ENCODE results near the gene KATNAL1. TPM values are rescaled to one million over a fixed set of nuclear protein-coding genes. Genes with fewer than 3 reads are reported as not detected.

The KATNAL1 gene
- polyA plus RNA-seq (ENCODE audit: insufficient read length in 4 of 4) = 10 to 100 TPM; 10.7 to 15.9 (median 11.9) TPM

DNA sequence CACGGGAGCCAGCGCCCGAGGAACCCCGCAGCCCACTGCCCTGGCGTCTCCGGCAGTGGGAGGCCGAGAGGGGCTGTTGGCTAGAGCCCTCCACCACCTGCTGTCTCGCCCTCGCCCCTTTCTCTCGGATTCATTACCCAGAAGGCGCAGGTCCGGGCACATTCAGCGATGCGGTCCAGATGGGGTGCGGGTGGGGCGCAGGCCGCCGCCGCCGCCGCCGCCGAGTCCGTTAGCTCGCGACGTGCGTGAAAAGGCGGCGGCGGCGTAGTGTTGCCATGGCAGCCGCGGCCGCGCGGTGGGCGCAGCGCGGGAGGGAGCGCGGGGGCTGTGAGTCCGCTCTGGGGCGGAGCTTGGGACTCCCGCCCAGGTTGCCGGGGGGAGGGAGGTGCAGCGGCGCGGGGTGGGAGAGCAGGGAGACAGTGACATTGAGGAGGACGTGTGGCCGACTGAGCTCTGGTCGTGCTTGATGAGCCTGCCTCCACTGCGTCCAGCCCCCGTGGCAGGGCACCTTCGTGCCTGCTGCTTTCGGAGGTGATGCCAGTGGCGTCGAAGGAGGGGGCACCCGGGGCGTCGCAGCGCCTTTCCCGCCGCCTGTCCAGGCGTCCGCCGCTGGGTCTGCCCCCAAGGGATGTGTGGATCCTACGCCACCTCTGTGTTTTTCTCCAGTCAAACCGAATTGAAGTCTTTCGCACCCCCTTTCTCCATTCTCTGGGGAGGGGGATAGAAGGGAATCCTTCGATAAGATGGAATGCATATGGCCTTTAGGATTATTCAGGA is at the start of gene KATNAL1:
Gene KATNAL1 (minus strand): TSS at position 358 of the 777 bp plus-strand sequence. CDS start 23,774 bp downstream, outside the sequence.
- DNase-seq (ENCODE audit: low read depth in 4 of 4, low spot score in 2 of 4) = peak in 3 of 4 donors; percentile 43 to 60 (median 56)

DNA sequence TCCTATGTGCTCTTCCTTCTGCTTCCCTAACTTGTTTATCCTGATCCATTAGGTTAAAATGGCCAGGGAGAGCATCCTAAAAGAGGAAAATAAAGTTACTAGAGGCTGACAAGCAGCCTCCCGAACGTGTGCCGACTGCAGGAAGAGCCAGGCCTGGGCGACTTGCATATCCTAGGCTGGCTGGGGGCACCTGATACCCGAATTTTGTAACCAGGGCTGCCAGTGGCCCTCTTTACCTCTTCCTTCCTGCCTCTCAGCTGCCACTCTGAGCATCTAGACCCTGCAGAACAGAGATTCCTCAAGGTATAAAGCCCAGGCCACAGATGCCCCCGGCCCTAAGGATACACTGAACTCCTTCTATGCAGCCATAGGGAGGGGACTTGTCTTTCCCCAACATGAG is 48.5 kb upstream of the KATNAL1 start:
- DNase-seq (ENCODE audit: low read depth in 4 of 4, low spot score in 2 of 4) = no peak

DNA sequence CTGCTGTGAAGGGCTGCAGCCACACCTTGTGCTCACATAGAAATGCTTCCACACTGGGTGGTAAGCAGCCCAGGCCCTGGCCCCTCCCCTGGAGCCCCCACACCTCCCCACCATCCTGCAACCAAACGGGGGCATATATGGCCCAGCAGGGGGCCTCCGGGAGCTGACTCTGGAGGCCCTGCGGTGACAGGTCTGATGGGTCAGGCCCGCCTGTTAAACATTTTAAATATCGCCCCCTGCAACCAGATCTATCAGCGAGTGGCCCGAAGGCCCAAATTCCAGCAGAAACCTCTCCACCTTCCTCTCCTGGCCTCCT is 48.0 kb upstream of the KATNAL1 start:
- no peak for DNase-seq (ENCODE audit: low read depth in 4 of 4, low spot score in 2 of 4)

DNA sequence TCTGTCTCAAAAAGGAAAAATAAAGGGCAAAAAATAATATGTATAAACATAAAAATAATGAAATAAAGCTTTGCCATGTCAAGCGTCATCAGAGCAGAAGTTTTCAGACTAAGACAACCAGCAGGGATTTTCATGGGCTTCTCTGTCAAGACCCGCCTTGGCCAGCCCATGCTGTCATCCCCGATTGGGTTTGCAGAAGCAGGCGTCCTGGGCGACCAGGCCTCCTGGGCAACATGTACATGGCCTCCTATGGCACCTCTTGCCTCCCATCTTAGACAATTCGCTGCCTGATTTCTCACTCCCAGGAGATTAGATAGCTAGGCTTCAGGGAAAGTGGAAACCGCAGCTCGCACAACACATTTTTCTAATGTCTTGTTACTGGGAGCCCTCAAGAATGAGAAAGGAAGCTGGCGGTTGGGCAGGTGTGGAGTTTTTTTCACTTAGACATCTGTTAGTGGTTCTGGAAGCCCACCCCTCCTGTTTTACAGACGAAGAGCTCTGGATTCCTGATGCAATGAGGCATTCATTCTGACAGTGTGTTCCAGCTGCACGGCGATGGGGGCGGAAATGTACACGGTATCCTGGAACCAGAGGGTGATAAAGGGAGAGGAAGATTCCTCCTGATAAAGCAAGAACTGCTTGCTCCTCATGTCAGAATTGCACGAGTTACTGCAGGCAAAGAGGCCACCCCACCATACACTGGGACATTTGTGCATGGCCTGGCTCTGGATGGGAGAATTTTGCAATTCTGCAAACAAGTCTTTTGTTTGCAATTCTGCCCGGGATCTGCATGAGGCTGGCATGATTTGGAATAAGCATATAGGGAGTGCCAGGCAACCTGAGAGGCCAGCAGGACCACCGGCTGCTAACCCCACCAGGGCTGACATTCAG is 47.4 kb upstream of the KATNAL1 start:
- DNase-seq (ENCODE audit: low read depth in 4 of 4, low spot score in 2 of 4) = no peak

DNA sequence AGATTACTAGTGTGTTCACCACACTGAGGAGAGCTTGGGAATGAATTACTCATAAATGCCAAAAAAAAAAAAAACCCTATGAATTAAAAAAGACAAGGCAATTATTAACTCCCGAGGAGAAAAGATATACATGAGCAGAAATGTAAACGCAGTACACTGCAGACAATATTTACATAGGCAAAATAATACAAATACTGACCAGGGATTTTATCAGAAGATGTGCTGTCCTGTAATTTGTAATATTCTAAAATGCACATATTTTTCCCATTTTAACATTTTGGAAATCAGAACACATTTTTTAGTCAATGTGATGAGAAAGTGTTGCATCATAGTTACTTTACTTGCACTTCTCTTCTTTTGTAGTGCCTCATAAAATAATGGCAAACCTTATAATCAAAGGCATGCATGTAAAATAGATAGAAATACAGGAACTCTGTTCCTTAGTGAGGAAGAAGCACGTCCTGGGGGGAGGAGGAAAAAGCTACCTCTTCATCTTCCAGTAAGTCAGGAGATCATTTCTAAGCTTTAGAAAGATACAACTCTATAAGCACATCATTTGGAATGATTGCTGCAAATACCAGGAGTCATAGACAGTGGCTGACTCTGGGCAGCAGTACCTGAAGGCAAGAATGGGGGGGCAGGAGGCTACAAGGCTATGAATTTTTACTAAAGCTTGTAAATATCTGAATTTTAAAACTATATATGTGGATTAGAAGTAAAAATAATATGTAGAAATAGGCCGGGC is 46.3 kb upstream of the KATNAL1 start:
- no peak for DNase-seq (ENCODE audit: low read depth in 4 of 4, low spot score in 2 of 4)

DNA sequence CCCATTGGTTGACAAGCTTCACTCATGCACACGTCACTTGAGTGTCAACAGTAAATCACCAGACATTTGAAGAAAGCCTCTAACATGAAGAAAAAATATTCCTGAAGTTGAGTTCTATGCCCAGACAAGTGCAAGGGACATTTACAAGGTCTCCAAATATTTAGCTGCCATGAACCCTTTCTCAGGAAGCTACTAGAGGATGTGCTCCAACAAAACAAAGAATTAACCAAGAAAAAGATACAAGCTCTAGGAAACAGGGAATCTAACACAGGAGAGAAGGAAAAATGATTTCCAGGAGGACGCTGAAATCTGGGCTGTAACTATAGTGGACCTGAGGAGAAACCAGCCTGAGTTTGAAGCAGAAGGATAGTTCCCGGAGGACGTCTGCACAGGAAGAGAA is 45.7 kb upstream of the KATNAL1 start:
- DNase-seq (ENCODE audit: low read depth in 4 of 4, low spot score in 2 of 4) = no peak

DNA sequence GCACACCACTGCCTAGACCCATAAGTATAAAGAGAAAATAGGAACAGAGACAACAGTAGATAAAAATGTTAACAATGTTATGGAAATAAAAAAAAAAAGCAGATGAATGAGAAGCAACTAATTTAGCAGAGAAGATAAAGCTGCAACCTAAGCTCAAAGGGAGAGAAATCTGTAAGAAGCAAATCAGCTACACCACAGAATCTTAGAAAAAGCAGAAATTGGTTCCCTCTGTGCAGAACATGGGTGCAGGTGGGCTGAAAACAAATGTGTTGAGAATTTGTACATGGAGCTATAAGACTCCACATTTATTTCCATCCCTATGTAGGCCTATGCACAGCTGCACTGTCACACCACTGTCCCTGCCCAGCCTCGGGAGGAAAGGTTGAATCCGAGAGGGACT is 44.8 kb upstream of the KATNAL1 start:
- no peak for DNase-seq (ENCODE audit: low read depth in 4 of 4, low spot score in 2 of 4)

DNA sequence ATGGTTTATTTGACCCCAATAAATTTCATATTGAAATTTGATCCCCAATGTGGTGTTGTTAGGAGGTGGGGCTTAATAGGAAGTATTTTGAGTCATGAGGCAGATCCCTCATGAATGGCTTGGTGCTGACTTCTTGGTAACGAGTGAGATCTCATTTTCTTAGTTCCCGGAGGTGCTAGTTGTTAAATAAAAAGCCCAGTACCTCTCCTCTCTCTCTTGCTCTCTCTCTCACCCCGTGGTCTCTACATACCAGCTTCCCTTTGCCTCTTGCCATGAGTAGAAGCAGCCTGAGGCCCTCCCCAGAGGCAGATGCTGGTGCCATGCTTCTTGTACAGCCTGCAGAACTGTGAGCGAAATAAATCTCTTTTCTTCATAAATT is 39.4 kb upstream of the KATNAL1 start:
- no peak for DNase-seq (ENCODE audit: low read depth in 4 of 4, low spot score in 2 of 4)

DNA sequence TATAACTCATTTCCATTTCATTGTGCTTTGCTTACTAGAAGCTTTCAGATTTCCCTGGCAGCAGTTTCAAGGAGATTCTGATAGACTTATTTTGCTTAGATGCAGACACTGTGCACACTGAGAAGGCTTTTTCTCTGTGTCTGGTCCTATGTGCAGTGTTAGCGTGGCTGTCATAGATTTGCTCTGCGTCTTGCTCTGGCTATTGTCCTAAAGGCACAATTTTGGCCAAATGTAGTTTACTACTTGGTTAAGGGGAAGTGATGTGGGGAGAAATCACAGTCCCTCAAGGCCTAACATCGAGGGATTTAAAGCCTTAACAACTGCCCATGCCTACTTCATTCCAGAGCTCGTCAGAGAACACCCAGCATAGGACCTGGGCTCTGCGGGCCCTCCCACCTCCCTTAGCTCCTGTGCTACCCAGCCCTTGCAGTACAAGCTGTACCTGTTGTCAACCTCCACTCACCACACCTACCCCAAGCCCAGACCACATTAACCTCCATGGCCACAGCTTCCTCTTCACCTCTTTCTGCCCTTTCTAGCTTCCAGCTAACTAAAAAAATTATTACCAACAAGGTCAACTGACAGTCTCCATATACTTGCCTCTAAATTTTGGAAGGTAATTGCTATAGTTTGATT is 38.9 kb upstream of the KATNAL1 start:
- DNase-seq (ENCODE audit: low read depth in 4 of 4, low spot score in 2 of 4) = no peak

DNA sequence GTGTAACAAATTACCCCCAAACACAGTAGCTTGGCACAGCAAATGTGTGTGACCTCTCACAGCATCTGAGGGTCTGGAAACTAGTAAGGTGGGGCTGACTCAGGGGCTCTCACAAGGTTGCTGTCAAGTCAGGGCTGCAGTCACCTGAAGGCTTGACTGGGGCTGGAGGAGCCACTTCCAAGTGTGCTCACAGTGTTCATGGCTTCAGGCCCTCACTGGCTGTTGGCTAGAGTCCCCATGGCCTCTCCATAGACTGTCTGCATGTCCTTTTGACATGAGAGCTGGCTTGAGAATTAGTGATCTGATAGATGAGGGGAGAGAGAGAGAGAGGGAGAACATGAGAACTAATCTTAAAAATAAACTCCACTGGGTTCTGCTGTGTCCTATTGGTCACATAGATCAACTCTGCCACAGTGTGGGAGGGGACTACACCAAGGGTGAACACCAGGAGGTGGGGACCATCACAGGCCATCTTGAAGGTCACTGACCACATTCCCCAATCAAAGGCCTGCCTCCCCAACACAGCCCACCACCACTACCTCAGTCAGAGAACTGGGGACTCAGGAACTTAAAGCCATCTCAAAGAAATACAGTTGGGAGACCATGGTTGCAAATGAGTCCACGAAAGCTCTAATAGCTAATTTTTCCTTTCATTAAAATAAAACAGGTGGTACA is 38.2 kb upstream of the KATNAL1 start:
- no peak for DNase-seq (ENCODE audit: low read depth in 4 of 4, low spot score in 2 of 4)

DNA sequence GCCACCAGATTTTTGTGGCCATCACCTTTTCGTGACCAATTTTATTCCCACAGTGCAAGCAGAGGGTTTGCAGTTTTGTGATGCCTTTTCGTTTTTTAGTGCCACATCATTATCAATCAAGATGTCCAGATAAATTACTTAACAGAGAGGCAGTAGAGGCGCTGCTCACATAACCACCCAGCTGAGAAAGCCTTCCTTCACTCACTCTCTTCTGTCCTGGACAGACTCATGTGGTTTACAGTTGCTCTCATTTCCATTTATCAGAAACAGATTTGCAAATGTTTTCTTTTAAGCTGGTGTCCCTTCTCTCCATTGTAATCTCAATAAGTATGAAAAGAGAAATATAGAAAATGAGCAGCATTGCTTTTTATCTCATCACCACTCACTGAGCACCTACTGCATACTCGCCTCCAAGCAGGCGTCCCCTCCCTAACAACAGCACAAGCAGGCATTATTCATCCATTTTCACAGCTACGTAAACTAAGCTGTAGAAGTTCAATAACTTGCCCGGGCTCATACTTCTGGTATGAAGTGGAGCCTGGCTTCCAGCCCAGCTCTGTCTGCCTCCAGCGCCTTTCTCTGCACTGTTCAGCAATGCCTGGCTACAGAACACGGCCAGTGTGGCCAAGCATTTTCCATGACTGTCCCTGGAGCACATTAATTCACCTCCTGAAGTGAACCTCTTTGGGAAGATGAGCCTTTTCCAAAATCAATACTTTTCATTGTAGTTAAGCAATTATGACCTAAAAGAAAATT is 34.6 kb upstream of the KATNAL1 start:
- no peak for DNase-seq (ENCODE audit: low read depth in 4 of 4, low spot score in 2 of 4)

DNA sequence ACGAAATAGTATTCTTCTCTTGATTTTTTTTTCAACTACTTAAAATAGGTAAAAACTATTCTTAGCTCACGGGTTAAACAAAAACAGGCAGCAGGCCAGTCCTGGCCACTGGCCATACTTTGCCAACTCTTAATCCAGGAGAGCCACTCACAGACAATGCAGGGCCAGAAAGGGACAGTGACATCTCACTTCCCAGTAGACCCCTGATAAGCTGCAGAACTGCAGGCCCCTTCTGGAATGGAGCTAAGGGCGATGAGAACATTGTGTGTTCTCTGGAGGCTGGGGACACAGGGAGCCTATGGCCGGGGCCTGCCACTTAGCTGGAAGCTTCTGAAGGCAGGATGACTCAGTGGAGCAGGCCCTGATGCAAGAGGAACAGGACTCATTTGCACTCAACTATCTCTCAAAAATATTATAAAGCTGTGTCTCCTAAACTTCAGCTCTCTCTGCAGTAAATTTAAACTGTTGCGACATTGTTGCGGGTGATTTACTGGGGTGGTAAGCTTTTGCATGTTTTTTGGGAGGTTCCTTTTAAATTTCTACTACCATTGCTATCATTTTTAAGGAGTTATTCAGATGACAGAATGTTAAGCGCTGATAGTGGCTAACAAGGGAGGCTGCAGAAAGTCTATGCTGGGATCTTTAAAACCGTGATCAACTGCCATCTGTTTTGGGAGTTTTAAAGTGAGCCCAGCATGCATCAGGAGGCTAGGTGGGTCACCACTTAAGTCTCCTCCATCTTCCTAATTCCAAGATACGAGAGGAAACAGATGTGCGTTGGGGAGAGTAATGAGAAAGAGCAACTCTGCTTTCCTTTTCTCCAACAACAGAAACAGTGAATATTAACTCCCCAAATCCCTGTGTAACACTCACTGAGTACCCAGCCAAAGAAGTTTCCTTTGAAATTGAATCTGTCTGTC is 33.2 kb upstream of the KATNAL1 start:
- no peak for DNase-seq (ENCODE audit: low read depth in 4 of 4, low spot score in 2 of 4)

DNA sequence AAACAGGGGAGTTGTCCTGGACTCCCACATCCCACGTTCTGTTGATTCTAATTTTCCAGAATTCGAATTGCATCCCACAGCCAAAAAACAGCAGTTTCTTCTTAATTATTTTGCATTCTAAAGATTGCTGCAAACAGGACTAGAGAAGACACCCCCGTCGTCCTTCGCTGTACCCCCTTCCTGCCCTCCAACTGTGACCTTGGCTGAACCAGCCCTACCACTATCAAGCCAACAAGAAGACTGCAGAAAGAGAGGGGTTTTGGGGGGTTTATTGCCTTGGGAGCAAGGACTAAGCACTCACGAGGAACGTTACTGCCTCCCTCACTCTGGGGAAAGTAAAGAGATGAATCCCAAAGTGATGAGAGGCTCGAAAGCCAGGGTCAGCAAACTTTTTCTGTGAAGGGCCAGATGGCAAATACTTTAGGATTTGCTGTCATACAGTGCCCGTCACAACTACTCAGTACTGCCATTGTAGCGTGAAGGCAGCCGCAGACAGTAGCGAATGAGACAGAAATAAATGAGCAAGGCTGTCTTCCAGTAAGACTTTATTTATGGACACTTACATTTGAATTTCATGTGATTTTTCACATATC is 32.5 kb upstream of the KATNAL1 start:
- DNase-seq (ENCODE audit: low read depth in 4 of 4, low spot score in 2 of 4) = no peak

DNA sequence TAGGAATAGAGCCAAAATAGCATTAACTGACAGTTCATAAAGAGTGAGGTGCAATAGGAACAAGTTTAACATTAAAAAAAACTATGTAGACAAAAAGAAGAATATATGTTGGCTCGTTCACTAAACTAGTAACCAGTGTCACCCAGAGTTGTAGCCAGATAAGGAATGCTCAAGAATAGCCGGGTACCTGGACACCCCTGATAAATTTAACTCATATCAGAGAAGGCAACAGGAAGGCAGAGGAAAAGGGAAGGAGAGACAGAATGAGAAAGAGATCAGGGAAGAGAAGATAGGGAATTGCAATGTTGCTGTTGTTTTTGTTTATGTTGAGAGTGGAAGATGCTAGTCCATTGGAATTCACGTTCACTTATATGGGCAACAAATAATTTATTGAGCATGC is 31.6 kb upstream of the KATNAL1 start:
- DNase-seq (ENCODE audit: low read depth in 4 of 4, low spot score in 2 of 4) = no peak

DNA sequence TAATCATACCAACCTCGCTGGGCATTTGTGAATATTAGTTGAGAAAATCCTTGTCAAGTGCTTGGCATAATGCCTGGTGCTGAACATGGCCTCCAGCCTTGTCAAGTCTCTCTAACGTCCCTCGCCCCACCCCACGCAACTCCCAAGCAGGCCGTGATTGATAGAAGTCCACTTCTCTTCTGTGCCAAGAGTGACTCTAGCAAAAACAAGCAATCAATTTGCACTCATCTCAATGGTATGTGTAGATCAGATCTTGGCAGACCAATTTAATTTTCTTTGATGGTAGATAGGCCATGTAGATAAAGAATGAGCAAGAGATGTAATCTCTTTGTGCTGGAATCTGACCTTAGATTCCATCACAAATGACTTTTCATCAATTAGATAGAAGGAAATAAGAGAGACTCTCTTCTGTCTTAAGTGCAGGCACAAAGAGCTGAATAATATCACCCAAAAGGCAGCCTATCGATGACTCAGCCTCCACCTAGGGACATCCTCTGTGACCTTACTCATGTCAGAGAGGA is 31.0 kb upstream of the KATNAL1 start:
- no peak for DNase-seq (ENCODE audit: low read depth in 4 of 4, low spot score in 2 of 4)

DNA sequence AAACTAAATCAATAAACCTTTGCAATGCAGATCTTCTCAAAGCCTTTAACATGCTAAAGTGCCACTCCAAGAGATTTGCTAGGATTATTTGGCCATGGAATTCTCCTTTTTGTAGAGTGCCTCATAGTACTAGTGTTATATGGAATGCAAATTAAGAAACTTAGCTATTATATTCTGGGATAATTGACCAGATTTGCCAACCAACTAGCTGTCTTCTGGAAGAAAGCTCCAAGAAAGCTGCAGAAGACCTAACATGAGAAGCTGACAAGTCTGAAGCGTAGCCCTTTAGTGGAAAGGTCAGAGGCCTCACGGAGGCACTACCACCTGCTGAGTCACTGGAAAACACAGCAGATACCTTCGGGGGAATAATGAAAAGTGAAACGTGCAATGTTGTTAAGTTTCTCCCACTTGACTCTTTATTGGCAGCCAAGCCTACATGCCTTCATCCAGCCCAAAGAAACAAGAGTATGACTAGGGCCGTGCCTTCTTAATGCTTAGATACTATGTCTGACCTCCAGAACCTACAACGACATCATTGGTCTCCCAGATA is 29.8 kb upstream of the KATNAL1 start:
- DNase-seq (ENCODE audit: low read depth in 4 of 4, low spot score in 2 of 4) = no peak

DNA sequence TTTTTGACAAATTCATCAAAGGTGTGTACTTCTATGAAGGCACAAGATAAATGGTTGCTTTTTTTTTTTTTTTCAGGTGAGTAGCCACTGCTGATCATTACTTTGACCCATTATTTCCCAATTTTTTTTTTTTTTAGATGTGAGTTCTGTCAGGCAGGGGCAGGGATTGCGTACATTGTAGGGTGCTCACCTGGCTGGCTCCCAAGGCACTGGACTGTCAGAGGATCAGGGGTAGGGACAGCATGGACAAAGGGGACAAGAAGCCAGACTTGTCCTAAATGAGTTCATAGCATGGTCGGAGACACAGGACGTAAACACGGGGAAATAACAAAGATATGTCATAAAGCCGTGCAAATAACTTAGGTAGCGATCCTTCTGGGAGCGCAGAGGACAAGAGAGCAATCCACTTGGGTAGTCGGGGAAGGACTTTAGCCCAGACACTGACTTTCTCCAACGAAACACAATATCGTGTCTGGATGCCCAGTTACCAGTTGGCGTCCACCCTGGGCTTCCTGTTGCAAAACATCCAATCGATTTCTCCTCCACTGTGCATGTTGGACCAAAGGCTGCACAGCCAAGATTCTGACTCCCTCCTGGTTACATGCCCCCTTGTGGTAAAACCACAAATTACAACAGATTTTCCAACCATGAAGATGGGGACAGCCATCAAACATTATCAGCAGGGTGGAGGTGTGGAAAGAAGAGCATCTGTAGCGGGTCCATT is 27.5 kb upstream of the KATNAL1 start:
- no peak for DNase-seq (ENCODE audit: low read depth in 4 of 4, low spot score in 2 of 4)

Data from left renal cortex interstitium (tissue), 4 donors.